ENCODE data around the gene DCTN1.

DCTN1 gene

DNA sequence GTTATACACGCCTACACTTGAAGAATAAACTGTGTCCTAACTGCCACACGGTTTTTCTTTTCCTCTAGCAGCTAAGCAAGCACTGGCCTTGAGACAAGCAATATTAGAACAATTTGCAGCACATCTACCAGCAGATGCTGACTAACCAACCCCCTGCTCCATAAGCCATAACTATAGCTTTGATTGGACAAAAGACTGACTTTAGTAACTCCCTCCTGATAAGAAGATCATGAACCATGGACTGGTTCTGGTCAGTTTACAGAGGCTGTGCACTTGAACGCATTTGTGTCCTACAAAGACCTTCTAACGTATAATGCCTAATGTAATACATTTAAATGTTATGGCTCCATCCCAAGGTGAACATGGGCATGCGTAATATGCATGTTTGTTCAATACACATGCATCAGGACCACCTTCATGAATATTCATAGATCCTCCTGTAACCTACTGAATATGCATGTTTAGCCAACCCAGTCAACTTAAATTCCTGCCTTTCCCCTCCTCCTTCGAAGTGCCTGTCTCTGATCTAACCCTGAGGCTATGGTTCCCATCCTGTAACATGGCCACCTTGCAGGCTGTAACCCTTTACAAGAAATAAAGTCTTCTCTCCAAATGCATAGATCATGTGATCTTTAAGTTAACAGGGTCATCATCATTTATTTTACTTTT is 63.4 kb downstream of the DCTN1 start:
- no peak for DNase-seq

DNA sequence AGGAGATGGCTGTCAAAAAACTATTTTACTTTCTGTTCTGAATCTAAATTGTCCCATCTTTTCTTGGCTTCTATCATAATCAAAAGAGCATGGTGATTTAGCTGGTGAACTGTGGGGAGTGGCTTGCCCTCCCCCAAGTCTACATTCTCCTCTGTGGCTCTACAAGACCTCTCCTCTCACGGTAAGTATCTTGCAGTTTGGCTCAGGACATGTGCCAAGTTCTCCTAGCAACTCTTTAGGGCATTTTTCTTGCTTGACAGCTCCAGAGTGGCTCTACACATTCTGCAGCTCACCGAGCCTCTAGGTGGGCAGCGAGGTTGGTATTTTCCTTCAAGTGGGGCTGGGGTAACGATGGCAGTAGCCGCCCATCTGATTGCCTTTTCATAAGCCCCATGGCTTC is 66.0 kb downstream of the DCTN1 start:
- no peak for DNase-seq

DNA sequence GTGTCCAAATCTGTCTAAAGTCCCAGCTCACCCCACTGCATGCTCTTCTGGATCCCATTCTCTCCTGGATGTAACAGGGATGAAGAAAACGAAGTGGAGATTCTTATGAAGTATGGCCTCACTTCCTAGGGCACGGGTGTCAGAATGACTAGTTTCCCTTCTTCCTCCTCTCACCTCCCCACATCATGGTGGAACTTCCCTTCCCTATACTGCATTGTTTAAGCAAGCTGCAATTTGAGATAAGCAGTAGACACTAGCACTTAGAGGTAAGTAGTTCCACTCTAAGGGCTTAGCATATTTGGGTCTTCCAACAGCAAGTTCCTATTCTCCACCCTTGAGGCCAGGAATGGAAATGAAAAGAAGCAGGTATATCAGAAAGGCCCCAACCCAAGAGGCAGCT is 66.6 kb downstream of the DCTN1 start:
- DNase-seq, result no peak

DNA sequence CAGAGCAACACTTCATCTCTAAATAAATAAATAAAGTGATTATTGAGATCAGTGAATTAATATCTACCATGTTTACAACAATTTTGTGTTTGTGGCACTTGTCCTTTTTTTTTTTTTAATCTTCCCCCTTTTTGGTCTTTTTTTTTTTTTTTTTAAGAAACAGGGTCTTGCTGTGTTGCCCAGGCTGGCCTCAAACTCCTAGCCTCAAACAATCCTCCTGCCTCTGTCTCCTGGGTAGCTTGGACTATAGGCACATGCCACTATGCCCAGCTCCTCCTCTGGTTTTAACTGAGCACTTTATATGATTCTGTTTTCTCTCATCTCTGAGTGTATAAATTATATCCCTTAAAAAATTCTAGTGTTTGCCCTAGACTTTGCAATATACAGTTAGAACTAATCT is 67.2 kb downstream of the DCTN1 start:
- DNase-seq, result no peak

Measured in inflammatory macrophage treated with lipopolysaccharide for 1 hour (primary cell).